ENCODE results near the gene TRIM59.

DNA sequence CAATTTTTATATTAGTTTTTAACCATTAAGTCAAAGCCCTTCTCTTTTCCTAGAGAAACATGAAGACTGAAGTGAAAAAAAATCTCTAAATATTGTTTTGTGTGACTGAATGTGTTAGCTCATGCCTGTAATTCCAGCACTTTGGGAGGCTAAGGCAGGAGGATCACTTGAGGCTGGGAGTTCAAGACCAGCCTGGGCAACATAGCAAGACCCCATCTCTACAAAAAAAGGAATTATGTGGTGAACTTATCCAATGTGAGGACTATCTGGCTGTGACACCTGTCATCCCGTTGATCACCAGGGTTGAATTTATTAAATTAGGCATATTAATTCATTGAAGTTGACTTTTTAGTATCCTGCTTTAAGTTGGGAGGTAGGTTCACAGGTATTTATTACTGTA lies 37.1 kb downstream of the TRIM59 start:
- TF ChIP-seq, protein P1, sequence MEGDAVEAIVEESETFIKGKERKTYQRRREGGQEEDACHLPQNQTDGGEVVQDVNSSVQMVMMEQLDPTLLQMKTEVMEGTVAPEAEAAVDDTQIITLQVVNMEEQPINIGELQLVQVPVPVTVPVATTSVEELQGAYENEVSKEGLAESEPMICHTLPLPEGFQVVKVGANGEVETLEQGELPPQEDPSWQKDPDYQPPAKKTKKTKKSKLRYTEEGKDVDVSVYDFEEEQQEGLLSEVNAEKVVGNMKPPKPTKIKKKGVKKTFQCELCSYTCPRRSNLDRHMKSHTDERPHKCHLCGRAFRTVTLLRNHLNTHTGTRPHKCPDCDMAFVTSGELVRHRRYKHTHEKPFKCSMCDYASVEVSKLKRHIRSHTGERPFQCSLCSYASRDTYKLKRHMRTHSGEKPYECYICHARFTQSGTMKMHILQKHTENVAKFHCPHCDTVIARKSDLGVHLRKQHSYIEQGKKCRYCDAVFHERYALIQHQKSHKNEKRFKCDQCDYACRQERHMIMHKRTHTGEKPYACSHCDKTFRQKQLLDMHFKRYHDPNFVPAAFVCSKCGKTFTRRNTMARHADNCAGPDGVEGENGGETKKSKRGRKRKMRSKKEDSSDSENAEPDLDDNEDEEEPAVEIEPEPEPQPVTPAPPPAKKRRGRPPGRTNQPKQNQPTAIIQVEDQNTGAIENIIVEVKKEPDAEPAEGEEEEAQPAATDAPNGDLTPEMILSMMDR (IDR thresholded peaks at IDR 0.05 in 4 of 5, conservative IDR thresholded peaks at IDR 0.05 in 1 of 5): no peak
- no peak for TF ChIP-seq POLR2A (IDR thresholded peaks at IDR 0.05)

Data from gastrocnemius medialis (tissue), 4 donors.